GM18498 (cell line): ENCODE data around the gene CX3CR1.

Experiments
- ATAC-seq: cut with Tn5 transposase; IDR thresholded peaks from one replicate; pipeline ENCODE4 v1.9.1; 2021; ENCODE audit warnings: mild to moderate bottlenecking, moderate library complexity; ENCODE audit not compliant: unreplicated experiment

Gene CX3CR1

GRCh38 chr3:39226106-39226741, 53.6 kb downstream of the CX3CR1 start:
- peak; percentile 64 for ATAC-seq

GRCh38 chr3:39224288-39224687, 55.5 kb downstream of the CX3CR1 start:
- ATAC-seq: no peak

GRCh38 chr3:39222939-39223338, 56.9 kb downstream of the CX3CR1 start:
- ATAC-seq: no peak

GRCh38 chr3:39222462-39222861, 57.4 kb downstream of the CX3CR1 start:
- ATAC-seq: no peak

GRCh38 chr3:39221141-39221530, 58.7 kb downstream of the CX3CR1 start:
- no peak for ATAC-seq

GRCh38 chr3:39220407-39221140, 59.3 kb downstream of the CX3CR1 start:
- ATAC-seq: no peak

- ATAC-seq: no peak
Measured at GRCh38 chr3:39219702-39220101, 60.1 kb downstream of the CX3CR1 start.

GRCh38 chr3:39216176-39216790, 63.6 kb downstream of the CX3CR1 start:
- peak; percentile 94 for ATAC-seq

- no peak for ATAC-seq
Measured at GRCh38 chr3:39213613-39214012, 66.2 kb downstream of the CX3CR1 start.
